GM18520 (cell line): ENCODE results near the gene MARCKSL1.
A peak's percentile ranks its signal among the peaks of the same experiment; 100 is the strongest.

Experiments
- ATAC-seq: cut with Tn5 transposase; IDR thresholded peaks from one replicate; pipeline ENCODE4 v1.9.1; 2021; ENCODE audit not compliant: unreplicated experiment

The MARCKSL1 gene

DNA sequence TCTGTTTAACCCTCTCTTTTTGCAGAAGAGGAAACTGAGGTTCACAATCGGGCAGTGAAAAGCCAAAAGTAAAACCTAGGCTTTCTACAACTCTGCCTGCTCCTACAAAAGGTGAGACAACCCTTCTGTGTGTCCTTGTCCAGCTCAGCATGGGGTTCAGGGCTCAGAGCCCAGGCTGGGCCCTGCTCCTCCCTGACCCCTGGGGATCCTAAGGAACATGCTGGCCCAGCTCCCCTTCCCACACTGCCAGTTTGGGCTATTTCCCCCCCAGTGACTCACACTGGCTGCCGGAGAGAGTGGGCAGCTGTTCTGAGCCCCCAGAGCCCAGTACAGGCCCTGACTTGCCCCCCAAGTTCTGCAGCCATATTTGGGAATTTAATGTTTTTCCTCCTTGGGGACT is 17.4 kb upstream of the MARCKSL1 start:
- ATAC-seq, result no peak

DNA sequence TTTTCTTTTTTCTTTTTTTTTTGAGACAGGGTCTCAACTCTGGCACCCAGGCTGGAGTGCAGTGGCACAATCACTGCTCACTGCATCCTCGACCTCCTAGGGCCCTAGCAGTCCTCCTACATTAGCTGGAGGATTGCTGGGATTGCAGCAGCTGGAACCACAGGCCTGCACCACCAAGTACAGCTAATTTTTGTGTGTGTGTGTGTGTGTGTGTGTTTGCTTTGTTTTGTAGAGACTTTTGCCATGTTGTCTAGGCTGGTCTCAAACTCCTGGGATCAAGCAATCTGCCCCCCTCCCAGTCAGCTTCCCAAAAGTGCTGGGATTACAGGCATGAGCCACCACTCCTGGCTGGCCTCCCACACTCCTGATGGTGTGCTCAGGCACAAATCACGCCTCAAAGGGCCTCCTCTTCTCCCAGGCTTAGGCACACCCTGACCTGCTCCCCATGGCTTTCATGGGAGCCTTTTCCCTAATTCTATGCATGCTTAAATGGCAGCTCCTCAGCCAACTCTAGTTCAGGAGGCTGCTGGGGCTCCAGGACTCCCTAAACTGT is 16.9 kb upstream of the MARCKSL1 start:
- no peak for ATAC-seq

- no peak for ATAC-seq
Observed at GRCh38 chr1:32352239-32352745, 16.3 kb upstream of the MARCKSL1 start.

- ATAC-seq, result peak; percentile 75
Observed at GRCh38 chr1:32351399-32352238, 15.6 kb upstream of the MARCKSL1 start.

DNA sequence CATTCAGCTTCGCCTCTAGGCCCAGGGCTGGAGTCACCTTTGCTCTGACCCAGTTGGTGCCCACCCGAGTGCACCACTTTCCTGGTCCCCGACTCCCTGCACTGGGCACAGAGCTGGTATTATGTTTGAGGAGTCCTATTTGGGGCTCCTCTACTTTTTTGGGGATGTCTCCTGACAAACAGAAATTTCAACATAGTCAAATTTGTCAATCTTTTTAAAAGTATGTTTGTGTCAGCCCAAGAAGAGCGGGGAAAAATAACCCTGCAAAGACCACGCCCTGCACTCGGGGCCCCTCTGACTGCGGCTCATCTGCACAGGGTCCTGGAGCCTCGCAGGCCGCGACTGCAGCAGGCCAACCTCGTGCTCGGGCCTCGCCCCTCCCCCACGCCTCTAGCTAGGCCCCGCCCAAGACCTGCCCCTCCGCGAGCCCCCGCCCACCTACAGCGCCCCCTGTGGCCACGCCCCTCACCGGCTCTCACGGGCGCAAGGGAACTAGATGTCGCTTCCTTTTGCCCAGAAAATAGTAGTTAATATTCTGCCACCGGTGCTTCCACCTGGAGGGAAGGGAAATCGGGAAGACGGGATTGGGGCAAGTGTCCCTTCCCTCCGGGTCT is 14.9 kb upstream of the MARCKSL1 start:
- peak; percentile 10 for ATAC-seq

- ATAC-seq, result no peak
Observed at GRCh38 chr1:32349211-32349708, 13.2 kb upstream of the MARCKSL1 start.

DNA sequence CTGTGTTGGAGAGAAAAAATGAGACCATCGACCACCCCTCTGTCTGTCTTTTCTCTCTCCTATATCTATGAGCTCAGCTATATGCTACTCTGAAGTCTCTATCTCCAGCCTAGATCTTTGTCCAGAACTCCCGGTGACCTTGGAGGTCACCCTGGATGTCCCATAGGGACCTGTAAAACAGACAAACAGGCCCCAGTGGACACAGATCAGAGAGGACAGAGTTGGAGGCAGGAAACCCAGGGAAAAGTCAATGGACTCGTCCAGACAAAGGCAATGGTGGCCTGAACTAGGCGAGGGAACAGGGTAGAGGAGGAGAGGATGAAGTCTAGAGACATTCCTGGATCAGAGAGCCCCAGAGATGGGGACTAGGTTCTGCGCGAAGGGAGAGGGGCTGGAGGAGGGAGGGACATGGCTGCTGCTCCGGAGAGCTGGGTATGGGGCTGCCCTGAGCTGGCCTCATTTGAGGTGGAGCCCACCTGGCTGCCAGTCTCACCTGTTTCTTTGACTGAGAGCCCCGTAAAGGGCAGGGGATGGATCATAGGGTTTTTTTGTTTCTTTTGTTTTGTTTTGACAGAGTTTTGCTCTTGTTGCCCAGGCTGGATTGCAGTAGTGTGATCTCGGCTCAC is 10.6 kb upstream of the MARCKSL1 start:
- no peak for ATAC-seq

GRCh38 chr1:32345289-32345827 is 9.3 kb upstream of the MARCKSL1 start:
- no peak for ATAC-seq

DNA sequence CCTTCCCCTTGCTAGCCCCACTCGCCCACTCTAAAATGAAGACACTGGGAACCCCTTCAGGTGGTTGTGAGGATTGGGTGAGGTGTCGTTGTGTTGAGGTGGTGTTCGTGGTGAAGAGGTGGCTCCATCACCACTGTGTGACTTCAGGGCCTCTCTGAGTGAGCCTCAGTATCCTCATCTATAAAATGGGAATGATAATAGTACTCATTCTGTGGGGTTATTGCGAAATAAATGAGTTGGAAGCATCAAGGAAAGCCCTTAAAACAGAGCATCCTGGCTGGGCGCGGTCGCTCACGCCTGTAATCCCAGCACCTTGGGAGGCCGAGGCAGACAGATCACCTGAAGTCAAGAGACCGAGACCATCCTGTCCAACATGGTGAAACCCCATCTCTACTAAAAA is 6.7 kb upstream of the MARCKSL1 start:
- no peak for ATAC-seq

DNA sequence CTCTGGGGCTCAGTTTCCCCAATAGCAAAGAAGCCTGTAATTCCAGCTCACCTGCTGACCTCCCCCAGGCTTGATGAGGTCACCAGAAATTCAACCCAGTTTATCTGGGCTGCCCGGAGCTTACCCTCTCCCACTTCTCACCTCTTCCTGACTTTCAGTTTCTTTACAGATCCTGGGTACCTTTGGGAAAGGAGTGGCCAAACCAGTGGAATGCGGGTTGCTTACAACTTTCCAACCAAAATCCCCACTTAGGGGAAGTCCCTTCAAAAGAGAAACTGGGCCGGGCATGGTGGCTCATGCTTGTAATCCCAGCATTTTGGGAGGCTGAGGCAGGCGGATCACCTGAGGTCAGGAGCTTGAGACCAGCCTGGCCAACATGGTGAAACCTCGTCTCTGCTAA is 5.9 kb upstream of the MARCKSL1 start:
- ATAC-seq, result no peak

GRCh38 chr1:32341186-32341757 is 5.2 kb upstream of the MARCKSL1 start:
- no peak for ATAC-seq

DNA sequence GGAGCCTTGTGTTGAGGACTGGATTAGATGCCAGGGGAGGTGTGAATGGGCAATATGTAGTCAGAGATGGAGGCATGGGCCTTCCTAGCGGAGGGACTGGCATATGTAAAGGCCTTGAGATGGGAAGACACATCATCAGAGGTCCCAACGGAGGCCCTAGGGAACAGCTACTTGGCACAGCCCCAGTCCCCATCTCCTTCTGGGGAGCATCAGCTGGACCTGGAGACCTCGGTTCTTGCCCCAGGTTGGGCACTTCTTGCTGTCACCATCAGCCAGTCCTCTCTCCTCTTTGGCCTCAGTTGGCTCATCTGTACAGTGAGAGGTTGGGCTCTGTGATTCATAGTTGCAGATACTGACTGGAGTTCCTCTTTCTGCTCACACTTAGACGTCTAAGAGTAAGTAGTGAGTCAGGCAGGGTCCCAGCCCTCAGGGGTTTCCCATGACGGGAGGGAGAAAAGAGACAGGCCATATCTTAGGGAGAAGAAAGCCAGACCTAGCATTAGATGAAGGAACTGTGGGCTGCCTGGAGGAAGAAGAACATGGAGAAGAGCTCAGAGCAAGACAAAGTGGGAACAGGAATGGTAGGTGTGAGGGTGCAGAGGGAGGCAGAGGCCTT is 3.4 kb upstream of the MARCKSL1 start:
- peak; percentile 27 for ATAC-seq

- ATAC-seq, result no peak
Observed at GRCh38 chr1:32338637-32339145, 2.7 kb upstream of the MARCKSL1 start.

GRCh38 chr1:32337855-32338636 is 2.0 kb upstream of the MARCKSL1 start:
- no peak for ATAC-seq

DNA sequence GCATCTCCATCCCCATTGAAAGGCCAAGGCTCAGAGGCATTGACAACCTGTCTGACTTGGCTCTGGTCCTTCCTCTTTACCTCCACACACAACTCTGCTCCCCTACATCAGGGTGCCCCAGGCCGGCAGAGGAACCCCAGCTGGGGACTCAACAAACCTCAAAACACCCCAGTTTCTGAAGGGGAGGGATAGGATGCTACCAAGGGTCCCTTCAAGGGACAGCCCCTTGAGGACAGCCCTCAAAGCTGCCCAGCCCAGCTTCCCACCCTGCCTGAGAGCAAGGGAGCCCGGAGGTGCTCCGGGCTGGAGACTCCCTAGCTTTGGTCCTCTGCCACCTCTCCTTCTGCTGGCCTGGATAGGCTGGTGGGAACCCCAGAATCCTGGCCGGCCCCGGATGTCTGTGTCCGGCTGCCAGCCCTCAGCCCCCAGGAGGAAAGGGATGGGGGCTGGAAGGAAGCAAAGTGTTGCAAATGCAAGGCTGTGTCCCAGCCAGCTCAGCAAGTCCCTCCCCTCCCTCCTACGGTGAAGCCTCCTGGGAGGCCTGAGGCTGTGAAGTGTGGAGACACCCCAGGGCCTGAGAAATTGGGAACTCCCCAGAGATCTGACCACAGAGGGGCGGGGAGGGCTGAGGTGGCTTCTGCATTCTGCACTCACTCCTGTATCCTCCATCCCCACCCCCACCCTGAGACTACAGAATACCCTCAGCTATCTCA is 1.1 kb upstream of the MARCKSL1 start:
- no peak for ATAC-seq

- no peak for ATAC-seq
Observed at GRCh38 chr1:32336591-32336932, 529 bp upstream of the MARCKSL1 start.

GRCh38 chr1:32335535-32335789 is 571 bp downstream of the MARCKSL1 start:
- ATAC-seq, result peak; percentile 1

- ATAC-seq, result no peak
Observed at GRCh38 chr1:32334864-32335534, 1.0 kb downstream of the MARCKSL1 start.
